GM12878 (cell line): ENCODE measurements around the gene IRF2BPL. TPM values are rescaled to one million over a fixed set of nuclear protein-coding genes. Genes with fewer than 3 reads are reported as not detected.

Experiments used
- ESRRA ChIP-seq: IDR thresholded peaks from 2 replicates; pipeline ENCODE4 v1.6.1; 2012; ENCODE audit warnings: mild to moderate bottlenecking, low read length, improper control_type of control experiment
- KDM1A ChIP-seq: fragments of 200-600 bp; sonication (generic); IDR thresholded peaks from 2 replicates; pipeline ENCODE4 v1.6.1; 2016; ENCODE audit warnings: borderline replicate concordance
- LARP7 ChIP-seq: fragments of 450-650 bp; IDR thresholded peaks from 2 replicates; pipeline ENCODE4 v1.6.1; 2017; ENCODE audit warnings: mild to moderate bottlenecking
- MXI1 ChIP-seq: fragments of 150-350 bp; IDR thresholded peaks from 2 replicates; pipeline ENCODE4 v1.6.1; 2011; ENCODE audit warnings: low read depth, mild to moderate bottlenecking, inconsistent platforms, low read length, improper control_type of control experiment
- NFXL1 ChIP-seq: fragments of 450-650 bp; IDR thresholded peaks from 2 replicates; pipeline ENCODE4 v1.6.1; 2017; ENCODE audit warnings: antibody characterized with exemption, mild to moderate bottlenecking, borderline replicate concordance
- SKIL ChIP-seq: fragments of 450-650 bp; IDR thresholded peaks from 2 replicates; pipeline ENCODE4 v1.6.1; 2017; ENCODE audit warnings: mild to moderate bottlenecking, low read depth, inconsistent platforms; ENCODE audit not compliant: poor library complexity, severe bottlenecking
- SMC3 ChIP-seq: IDR thresholded peaks from 2 replicates; pipeline ENCODE4 v1.6.1; 2011; ENCODE audit warnings: low read length, improper control_type of control experiment, borderline replicate concordance
- SREBF2 ChIP-seq: IDR thresholded peaks from 2 replicates; pipeline ENCODE4 v1.6.1; 2012; ENCODE audit warnings: mild to moderate bottlenecking, low read length
- SRF ChIP-seq, 2 experiments: IDR thresholded peaks; 2 replicates each; pipeline ENCODE4 v1.6.1; 2011; ENCODE audit warnings: low read depth in 2 of 2, low read length in 2 of 2, mild to moderate bottlenecking in 1 of 2, moderate library complexity in 1 of 2
- ZBTB40 ChIP-seq: fragments of 450-650 bp; IDR thresholded peaks from 2 replicates; pipeline ENCODE4 v1.6.1; 2016; ENCODE audit warnings: mild to moderate bottlenecking, moderate library complexity, borderline replicate concordance
- ZNF592 ChIP-seq: fragments of 450-650 bp; IDR thresholded peaks from 2 replicates; pipeline ENCODE4 v1.6.1; 2017; ENCODE audit warnings: mild to moderate bottlenecking, moderate library complexity
- polyA plus RNA-seq, 11 experiments: library from polyadenylated mRNA; depleted of rRNA in 4 of 11; unstranded in 6 of 11; stranded (reverse) in 5 of 11; fragments of >200 nt; fragmentation: Nextera tagmentation in 4 of 11; fragmentation: Illumina TruSeq in 1 of 11; extraction: Ambion mirVana in 4 of 11; extraction: Trizol in 1 of 11; gene quantifications; 1 replicate in 1 of 11; 2 replicates in 10 of 11; pipeline versions ENCODE4 v1.2.1 to v1.2.3, GENCODE V29; 2011 to 2016; ENCODE audit warnings: inconsistent platforms in 2 of 11, missing spikeins in 2 of 11, low read depth in 1 of 11
- total RNA-seq, 4 experiments: library from RNA; depleted of rRNA in 3 of 4; stranded (reverse); fragments of >200 nt in 3 of 4; fragmentation: Illumina TruSeq in 1 of 4; extraction: Trizol in 1 of 4; gene quantifications; 2 replicates each; pipeline versions ENCODE4 v1.2.1 to v1.2.3, GENCODE V29; 2013 to 2021
- TF ChIP-seq, protein P1 (sequence below): fragments of 450-650 bp; formaldehyde crosslinking; IDR thresholded peaks from 2 replicates; pipeline ENCODE4 v1.5.0; 2022; ENCODE audit warnings: mild to moderate bottlenecking, missing genetic modification characterization

The IRF2BPL gene
- total and polyA plus RNA-seq, 10 of the 15 experiments (the other 5 are each of a cell fraction or from before 2014, with no cell fraction given) = 1.2 to 34.5 (median 3.1) TPM

DNA sequence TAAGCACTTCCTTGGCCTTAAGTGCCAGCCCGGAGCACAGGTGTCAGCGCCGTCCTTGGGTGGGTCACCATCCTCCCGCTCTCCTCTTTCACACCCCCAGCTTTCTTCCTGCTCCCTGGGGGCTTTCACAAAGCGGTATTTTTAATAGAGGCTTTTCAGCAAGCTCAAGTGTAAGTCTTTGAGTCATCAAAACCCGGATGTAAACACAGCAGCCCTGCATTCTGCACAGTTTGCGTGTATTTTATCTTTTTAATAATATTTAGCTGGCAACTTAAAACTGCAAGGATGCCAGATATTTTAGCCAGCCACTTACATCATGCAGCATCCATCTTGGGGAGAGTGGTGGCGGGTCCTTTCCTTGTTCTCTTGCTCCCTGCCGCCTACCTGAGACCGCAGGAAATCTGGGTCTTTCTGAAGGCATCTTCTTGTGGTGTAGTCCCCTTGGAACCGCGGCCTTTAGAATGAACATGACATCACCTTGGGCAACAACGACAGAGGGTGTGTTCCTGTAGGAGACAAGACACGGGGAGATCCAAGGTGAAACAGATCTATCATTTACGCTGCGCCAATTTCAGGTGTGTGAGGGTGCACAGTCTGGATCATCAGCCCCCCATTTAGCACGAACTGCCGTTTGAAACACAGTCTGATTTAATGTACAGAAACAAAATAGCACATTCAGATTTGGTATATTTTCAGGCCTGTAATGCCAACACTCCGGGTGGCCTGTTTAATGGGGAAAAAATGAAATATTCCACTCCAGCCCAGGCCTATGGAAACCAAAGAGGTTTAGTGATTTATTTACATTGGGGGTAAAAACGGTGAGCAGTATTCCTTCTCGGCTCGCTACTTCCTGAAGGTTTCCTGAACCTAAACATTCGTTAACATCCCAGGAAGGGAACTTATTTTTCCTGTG lies 12.5 kb upstream of the IRF2BPL start (continued):
- TF ChIP-seq ZNF592 (peak; percentile 6; the same call in 1 of the 2 replicates), ESRRA (no peak), LARP7 (no peak), SKIL (no peak), SMC3 (no peak), MXI1 (no peak), NFXL1 (no peak), ZBTB40 (peak; percentile 29; the same call in 1 of the 2 replicates), SREBF2 (no peak), KDM1A (no peak), SRF (IDR thresholded peaks at IDR 0.05; ENCODE audit: low read depth in 2 of 2, low read length in 2 of 2) (no peak)
- TF ChIP-seq, protein P1, sequence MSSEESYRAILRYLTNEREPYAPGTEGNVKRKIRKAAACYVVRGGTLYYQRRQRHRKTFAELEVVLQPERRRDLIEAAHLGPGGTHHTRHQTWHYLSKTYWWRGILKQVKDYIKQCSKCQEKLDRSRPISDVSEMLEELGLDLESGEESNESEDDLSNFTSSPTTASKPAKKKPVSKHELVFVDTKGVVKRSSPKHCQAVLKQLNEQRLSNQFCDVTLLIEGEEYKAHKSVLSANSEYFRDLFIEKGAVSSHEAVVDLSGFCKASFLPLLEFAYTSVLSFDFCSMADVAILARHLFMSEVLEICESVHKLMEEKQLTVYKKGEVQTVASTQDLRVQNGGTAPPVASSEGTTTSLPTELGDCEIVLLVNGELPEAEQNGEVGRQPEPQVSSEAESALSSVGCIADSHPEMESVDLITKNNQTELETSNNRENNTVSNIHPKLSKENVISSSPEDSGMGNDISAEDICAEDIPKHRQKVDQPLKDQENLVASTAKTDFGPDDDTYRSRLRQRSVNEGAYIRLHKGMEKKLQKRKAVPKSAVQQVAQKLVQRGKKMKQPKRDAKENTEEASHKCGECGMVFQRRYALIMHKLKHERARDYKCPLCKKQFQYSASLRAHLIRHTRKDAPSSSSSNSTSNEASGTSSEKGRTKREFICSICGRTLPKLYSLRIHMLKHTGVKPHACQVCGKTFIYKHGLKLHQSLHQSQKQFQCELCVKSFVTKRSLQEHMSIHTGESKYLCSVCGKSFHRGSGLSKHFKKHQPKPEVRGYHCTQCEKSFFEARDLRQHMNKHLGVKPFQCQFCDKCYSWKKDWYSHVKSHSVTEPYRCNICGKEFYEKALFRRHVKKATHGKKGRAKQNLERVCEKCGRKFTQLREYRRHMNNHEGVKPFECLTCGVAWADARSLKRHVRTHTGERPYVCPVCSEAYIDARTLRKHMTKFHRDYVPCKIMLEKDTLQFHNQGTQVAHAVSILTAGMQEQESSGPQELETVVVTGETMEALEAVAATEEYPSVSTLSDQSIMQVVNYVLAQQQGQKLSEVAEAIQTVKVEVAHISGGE (CRISPR knock-in tag) = no peak
